Thoracic aorta (tissue), 2 donors: ENCODE measurements around the gene USP7. TPM values are rescaled to one million over a fixed set of nuclear protein-coding genes. Genes with fewer than 3 reads are reported as not detected.

Source experiments
- ATAC-seq: fragments of 150-250 bp; one replicate; pipeline ENCODE4 v1.8.0; 2017; ENCODE audit warnings: low read depth; ENCODE audit not compliant: insufficient number of reproducible peaks, low FRiP score
- DNase-seq: peaks from one replicate; pipeline ENCODE4 v3.0.0-alpha.2; 2020; ENCODE audit warnings: low spot score
- H3K27ac ChIP-seq, 2 donors: fragments of 200-600 bp; sonication (generic); 1 replicate in 1 of 2; 2 replicates in 1 of 2; pipeline ENCODE4 v1.5.1; 2016; ENCODE audit warnings: mild to moderate bottlenecking in 2 of 2, moderate library complexity in 2 of 2
- H3K27me3 ChIP-seq: fragments of 200-600 bp; sonication (generic); replicated peaks from 2 replicates; pipeline ENCODE4 v1.6.0; 2016; ENCODE audit warnings: mild to moderate bottlenecking; ENCODE audit not compliant: insufficient read depth
- H3K36me3 ChIP-seq: fragments of 200-600 bp; sonication (generic); one replicate; pipeline ENCODE4 v1.5.1; 2016
- H3K4me1 ChIP-seq, 2 donors: fragments of 200-600 bp; sonication (generic); 1 replicate in 1 of 2; 2 replicates in 1 of 2; pipeline versions ENCODE4 v1.5.1 to v1.6.0; 2016; ENCODE audit warnings: low read depth in 2 of 2, mild to moderate bottlenecking in 1 of 2; ENCODE audit not compliant: control insufficient read depth in 1 of 2
- H3K4me3 ChIP-seq: fragments of 200-600 bp; sonication (generic); 2 replicates; pipeline ENCODE4 v1.5.1; 2016; ENCODE audit warnings: mild to moderate bottlenecking
- H3K9me3 ChIP-seq: fragments of 200-600 bp; sonication (generic); 2 replicates; pipeline ENCODE4 v1.5.1; 2016
- total RNA-seq, 2 donors: library from RNA; depleted of rRNA; stranded (reverse); fragments of >200 nt; gene quantifications; one replicate each; pipeline versions ENCODE4 v1.1.0 to v1.2.3, GENCODE V29; 2016
- TF ChIP-seq, protein P1 (sequence below): fragments of 200-600 bp; sonication (generic); IDR thresholded peaks from one replicate; pipeline ENCODE4 v1.5.1; 2019; ENCODE audit warnings: antibody characterized with exemption

Gene USP7
- total RNA-seq, 2 donors from 2014 or later, result 61.2 to 93.8 TPM

GRCh38 chr16:8924214-8924613, 39.5 kb downstream of the USP7 start:
- no peak for DNase-seq
- H3K27me3 ChIP-seq, result no peaks in the 10 kb centered on the region
- H3K27ac ChIP-seq, result no peak overlapping the region
- no peak overlapping the region for H3K4me3 ChIP-seq
- no peaks in the 10 kb centered on the region for H3K9me3 ChIP-seq
- H3K4me1 ChIP-seq, result peaks cover 0 to 7% of the 10 kb centered on the region in 2 donors
- no peak for ATAC-seq
- H3K36me3 ChIP-seq, result peaks cover 24% of the 10 kb centered on the region
- TF ChIP-seq, protein P1, sequence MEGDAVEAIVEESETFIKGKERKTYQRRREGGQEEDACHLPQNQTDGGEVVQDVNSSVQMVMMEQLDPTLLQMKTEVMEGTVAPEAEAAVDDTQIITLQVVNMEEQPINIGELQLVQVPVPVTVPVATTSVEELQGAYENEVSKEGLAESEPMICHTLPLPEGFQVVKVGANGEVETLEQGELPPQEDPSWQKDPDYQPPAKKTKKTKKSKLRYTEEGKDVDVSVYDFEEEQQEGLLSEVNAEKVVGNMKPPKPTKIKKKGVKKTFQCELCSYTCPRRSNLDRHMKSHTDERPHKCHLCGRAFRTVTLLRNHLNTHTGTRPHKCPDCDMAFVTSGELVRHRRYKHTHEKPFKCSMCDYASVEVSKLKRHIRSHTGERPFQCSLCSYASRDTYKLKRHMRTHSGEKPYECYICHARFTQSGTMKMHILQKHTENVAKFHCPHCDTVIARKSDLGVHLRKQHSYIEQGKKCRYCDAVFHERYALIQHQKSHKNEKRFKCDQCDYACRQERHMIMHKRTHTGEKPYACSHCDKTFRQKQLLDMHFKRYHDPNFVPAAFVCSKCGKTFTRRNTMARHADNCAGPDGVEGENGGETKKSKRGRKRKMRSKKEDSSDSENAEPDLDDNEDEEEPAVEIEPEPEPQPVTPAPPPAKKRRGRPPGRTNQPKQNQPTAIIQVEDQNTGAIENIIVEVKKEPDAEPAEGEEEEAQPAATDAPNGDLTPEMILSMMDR, result no peak

DNA sequence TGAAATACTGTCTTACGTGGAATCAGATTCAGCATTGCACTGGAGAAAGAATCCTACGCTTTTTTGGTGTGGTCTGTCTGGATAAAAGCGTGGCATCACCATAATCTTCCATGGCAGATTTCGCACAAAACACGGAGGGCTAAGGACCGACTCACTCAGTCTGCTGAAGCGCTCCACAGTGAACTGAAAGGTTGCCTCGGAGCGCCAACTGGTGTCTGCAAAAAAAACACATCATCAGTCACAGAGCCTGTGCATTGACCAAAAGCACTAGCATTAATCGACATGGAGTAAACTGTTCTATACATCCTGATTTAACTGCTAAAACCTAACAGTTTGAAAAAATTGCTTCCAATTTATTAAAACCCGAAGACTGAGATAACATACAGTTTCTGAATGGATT, 40.5 kb downstream of the USP7 start:
- TF ChIP-seq, protein P1, result no peak
- H3K4me1 ChIP-seq, result peaks cover 0 to 7% of the 10 kb centered on the region in 2 donors
- ATAC-seq, result no peak
- H3K36me3 ChIP-seq, result peaks cover 29% of the 10 kb centered on the region
- no peaks in the 10 kb centered on the region for H3K27me3 ChIP-seq
- no peaks in the 10 kb centered on the region for H3K9me3 ChIP-seq
- H3K27ac ChIP-seq, result no peak overlapping the region
- no peak for DNase-seq
- H3K4me3 ChIP-seq, result no peak overlapping the region

- H3K4me1 ChIP-seq, result peaks cover 0 to 7% of the 10 kb centered on the region in 2 donors
- no peaks in the 10 kb centered on the region for H3K9me3 ChIP-seq
- H3K27me3 ChIP-seq, result no peaks in the 10 kb centered on the region
- no peak for ATAC-seq
- TF ChIP-seq, protein P1, result no peak
- H3K4me3 ChIP-seq, result no peak overlapping the region
- DNase-seq, result no peak
- peaks cover 29% of the 10 kb centered on the region for H3K36me3 ChIP-seq
- H3K27ac ChIP-seq, result no peak overlapping the region
These were observed 42.2 kb downstream of the USP7 start for GRCh38 chr16:8921347-8921984.

- no peaks in the 10 kb centered on the region for H3K9me3 ChIP-seq
- peaks cover 29% of the 10 kb centered on the region for H3K36me3 ChIP-seq
- no peak overlapping the region for H3K4me3 ChIP-seq
- no peaks in the 10 kb centered on the region for H3K27me3 ChIP-seq
- no peak overlapping the region for H3K27ac ChIP-seq
- ATAC-seq (no peak), DNase-seq (no peak)
- TF ChIP-seq, protein P1, result no peak
- peaks cover 0 to 7% of the 10 kb centered on the region in 2 donors for H3K4me1 ChIP-seq
These were observed 42.9 kb downstream of the USP7 start for GRCh38 chr16:8920645-8921346.

- no peak for DNase-seq
- no peaks in the 10 kb centered on the region for H3K9me3 ChIP-seq
- TF ChIP-seq, protein P1, result no peak
- no peak for ATAC-seq
- H3K4me3 ChIP-seq, result no peak overlapping the region
- peaks cover 32% of the 10 kb centered on the region for H3K36me3 ChIP-seq
- H3K4me1 ChIP-seq, result peaks cover 0 to 7% of the 10 kb centered on the region in 2 donors
- H3K27me3 ChIP-seq, result no peaks in the 10 kb centered on the region
- H3K27ac ChIP-seq, result no peak overlapping the region
These were observed 43.7 kb downstream of the USP7 start for GRCh38 chr16:8919934-8920462.
